Renal pelvis (tissue), 4 donors: Measurements from ENCODE around the gene CD4. TPM values are rescaled to one million over a fixed set of nuclear protein-coding genes. Genes with fewer than 3 reads are reported as not detected.
"Not testable (repeated sequence)": the region's sequence is repeated elsewhere in the genome, so short reads cannot be mapped to it uniquely, and the experiment has no call there.

Source experiments
- DNase-seq: peaks from one replicate; pipeline ENCODE4 v3.0.0-alpha.2; 2013
- polyA plus RNA-seq, 3 donors: library from polyadenylated mRNA; unstranded; fragments of 120-200 nt; gene quantifications; one replicate each; pipeline ENCODE4 v1.2.1, GENCODE V29; 2013; ENCODE audit not compliant: insufficient read length in 3 of 3

Gene CD4
- polyA plus RNA-seq, 3 donors: 31.0 to 33.1 (median 32.1) TPM

DNA sequence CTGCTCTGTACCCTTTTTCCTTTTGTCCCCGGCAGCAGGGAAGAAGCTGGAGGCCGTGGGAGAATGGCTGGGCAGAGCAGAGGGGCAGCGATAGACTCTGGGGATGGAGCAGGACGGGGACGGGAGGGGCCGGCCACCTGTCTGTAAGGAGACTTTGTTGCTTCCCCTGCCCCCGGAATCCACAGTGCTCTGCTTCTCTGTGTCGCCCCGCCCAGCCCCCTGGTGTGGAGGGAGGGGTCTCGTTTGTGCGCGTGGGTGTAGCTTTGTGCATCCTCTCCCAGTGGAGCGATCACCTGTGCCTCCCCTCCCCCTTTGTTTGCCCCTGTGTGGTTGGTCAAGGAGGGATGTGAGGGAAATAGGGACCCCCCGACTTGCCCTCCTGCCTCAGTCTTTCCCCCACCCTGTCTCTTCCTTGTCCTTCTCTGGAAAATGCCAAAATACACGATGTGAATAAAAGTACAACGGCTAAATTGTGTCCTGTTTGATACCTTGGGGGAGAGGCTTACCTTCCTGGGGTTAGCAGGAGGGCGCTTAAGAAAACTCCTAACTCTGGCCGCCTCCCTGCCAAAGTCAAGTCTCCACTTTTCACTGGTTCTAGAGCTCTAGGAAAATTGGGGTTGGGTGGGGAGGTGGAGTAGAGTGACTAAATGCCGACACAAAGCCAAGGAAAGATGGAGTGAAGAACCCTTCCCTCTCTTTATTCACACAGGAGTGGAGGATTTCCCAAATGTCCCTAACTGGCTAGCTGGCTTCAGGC, 77.0 kb downstream of the CD4 start:
- no peak for DNase-seq

DNA sequence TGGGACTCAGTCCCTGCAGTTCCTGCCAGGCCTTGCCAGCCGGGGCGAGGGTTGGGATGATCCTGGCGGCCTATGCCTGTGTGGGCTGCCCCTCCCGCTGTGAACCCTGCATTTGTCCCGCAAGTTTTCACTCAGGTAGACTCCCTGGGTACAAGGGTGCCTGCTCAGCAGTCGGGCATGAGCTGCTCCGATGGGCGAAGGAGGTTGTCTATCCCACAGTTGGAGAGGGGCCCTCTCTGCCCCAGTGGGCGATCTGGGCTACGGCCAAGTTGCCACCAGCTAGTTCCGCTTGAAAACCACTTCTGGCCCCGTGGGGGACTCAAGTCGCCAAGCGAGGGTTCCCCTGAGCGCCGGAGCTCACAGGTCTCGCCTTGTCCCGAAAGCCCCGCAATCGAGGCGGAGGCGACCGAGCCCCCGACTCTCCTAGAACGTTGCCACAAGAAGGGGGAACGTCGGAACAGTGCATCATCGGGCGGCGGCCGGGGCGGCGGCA, 77.6 kb downstream of the CD4 start:
- no peak for DNase-seq

DNA sequence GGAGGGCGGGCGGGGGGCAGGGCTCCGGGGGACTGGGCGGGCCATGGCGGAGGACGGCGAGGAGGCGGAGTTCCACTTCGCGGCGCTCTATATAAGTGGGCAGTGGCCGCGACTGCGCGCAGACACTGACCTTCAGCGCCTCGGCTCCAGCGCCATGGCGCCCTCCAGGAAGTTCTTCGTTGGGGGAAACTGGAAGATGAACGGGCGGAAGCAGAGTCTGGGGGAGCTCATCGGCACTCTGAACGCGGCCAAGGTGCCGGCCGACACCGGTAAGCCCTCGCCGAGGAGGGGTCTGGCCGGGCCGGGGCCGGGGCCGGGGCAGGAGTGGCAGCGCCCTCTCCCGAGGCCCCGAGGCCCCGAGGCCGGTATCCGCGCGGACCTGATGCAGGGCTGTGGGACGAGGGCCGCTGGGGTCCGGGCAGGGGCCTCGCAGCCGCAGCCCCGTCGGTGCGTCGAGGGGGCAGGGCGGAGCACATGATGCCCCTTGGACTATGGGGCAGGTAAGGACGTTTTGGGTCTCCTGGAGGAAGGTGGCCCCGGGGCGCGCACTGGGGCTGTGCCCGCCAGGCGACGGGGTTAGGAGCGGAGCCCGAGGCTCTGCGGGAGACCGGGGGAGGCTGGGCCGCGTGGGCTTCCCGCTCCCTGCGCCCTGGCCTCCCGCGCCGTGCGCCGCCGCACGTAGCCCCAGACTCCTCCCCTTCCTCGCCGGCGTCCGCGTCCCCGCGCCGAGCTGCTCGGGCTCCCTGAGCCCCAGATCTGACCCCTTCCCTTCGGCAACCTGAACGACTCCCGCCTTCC, 78.3 kb downstream of the CD4 start, which contains the start of gene TPI1:
Gene TPI1 (plus strand): TSS at position 119 of the 798 bp plus-strand sequence. CDS start 36 bp downstream, at position 155.
- DNase-seq: no peak

DNA sequence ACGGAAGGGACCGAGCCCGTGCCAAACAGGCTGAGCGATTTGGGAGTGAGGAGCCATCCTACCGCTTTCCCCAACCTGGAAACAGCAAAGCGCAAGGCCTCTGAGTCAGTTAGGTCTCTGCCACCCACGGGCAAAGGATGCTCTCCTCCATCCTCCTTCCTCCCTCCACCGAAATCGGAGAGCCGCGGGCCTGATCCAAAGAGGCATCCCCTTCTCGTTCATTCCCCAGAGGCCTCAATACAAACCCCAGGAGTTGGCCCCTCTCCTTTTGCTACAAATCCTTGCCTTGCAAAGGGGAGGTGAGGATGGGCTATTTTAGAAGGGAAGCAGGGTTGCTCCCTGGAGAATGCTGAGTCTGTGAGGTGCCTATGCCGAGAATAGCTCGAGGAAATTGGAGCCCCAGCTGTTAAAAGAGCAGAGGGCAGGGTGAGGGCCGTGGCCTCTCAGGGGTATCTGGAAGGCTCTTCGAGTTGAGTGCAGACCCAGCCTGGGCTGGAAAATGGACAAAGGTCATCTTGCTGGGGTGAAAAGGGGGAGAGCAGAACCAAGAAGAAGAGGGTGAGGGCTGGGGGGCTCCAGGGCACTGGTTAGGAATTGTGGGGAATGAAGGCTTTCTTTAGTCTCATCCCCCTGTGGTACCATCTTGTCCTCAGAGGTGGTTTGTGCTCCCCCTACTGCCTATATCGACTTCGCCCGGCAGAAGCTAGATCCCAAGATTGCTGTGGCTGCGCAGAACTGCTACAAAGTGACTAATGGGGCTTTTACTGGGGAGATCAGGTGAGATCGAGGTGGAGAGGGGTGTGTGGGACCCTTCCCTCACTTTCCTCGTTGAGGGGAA, 79.1 kb downstream of the CD4 start:
- DNase-seq: no peak

DNA sequence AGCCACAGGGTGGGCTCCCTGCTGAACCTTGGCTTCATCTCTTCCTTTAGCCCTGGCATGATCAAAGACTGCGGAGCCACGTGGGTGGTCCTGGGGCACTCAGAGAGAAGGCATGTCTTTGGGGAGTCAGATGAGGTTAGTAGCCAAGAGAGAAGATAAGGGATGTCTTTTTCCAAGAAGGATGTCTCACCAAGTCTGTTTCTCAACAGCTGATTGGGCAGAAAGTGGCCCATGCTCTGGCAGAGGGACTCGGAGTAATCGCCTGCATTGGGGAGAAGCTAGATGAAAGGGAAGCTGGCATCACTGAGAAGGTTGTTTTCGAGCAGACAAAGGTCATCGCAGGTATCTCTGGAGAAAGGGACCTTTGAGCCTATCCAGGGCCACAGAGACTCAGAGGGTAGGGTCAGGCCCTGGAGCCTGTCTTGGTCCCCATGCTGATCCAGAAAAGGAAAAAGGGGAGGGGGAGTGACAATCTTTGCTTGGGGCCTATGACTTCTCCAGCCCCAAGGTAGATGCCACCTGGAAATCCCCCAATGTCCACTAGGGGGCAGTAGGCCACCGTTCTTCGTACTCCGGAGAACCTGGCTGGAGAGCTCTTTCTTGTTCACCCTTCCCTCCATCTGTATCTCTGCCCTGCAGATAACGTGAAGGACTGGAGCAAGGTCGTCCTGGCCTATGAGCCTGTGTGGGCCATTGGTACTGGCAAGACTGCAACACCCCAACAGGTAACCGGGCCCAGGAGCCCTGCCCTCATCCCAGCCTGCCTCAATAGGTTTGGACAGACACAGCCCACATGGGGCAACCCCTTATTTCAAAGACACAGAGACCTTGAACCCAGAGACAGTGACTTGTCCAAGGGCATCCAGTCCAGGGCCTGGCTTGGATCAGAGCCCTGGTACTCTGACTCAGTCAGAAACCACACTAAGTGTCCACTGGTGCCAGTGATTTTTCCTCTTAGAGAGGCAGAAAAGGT, 80.0 kb downstream of the CD4 start:
- DNase-seq: peak; percentile 85

DNA sequence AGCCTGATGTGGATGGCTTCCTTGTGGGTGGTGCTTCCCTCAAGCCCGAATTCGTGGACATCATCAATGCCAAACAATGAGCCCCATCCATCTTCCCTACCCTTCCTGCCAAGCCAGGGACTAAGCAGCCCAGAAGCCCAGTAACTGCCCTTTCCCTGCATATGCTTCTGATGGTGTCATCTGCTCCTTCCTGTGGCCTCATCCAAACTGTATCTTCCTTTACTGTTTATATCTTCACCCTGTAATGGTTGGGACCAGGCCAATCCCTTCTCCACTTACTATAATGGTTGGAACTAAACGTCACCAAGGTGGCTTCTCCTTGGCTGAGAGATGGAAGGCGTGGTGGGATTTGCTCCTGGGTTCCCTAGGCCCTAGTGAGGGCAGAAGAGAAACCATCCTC, 81.0 kb downstream of the CD4 start:
- DNase-seq: not testable (repeated sequence)

Other genes with a start within 250 kb of the CD4 start
- 10 to 100 TPM; 17.1 to 19.6 (median 18.9) TPM for gene IFFO1, start 233.5 kb upstream of the CD4 start, polyA plus RNA-seq
- gene NOP2, start 221.2 kb upstream of the CD4 start, polyA plus RNA-seq: 10 to 100 TPM; 24.3 to 39.7 (median 37.4) TPM
- 100 to 1,000 TPM; 307 to 315 (median 315) TPM for gene CHD4, start 182.1 kb upstream of the CD4 start, polyA plus RNA-seq
- gene LPAR5, start 153.6 kb upstream of the CD4 start, polyA plus RNA-seq: 1 to 10 TPM; 1.1 to 1.5 (median 1.4) TPM
- gene ACRBP, start 142.1 kb upstream of the CD4 start, polyA plus RNA-seq: 1 to 10 TPM; 4.6 to 8.0 (median 7.7) TPM
- gene ING4, start 126.4 kb upstream of the CD4 start, polyA plus RNA-seq: 100 to 1,000 TPM; 112 to 119 (median 119) TPM
- 100 to 1,000 TPM in 2 of 3 donors, 10 to 100 TPM in 1; 82.7 to 105 (median 102) TPM for gene ZNF384, start 100.2 kb upstream of the CD4 start, polyA plus RNA-seq
- gene PIANP, start 88.7 kb upstream of the CD4 start, polyA plus RNA-seq: 10 to 100 TPM; 12.8 to 15.3 (median 14.3) TPM
- 10 to 100 TPM; 68.4 to 70.3 (median 69.4) TPM for gene COPS7A, start 65.5 kb upstream of the CD4 start, polyA plus RNA-seq
- gene MLF2, start 36.4 kb upstream of the CD4 start, polyA plus RNA-seq: 100 to 1,000 TPM; 213 to 247 (median 244) TPM
- gene PTMS, start 23.2 kb upstream of the CD4 start, polyA plus RNA-seq: 100 to 1,000 TPM; 589 to 718 (median 618) TPM
- gene LAG3, start 17.0 kb upstream of the CD4 start, polyA plus RNA-seq: 1 to 10 TPM; 1.1 to 2.0 (median 1.4) TPM
- 10 to 100 TPM; 33.9 to 36.0 (median 35.9) TPM for gene GPR162, start 32.3 kb downstream of the CD4 start, polyA plus RNA-seq
- gene P3H3, start 38.9 kb downstream of the CD4 start, polyA plus RNA-seq: 10 to 100 TPM; 35.2 to 48.0 (median 38.3) TPM
- 10 to 100 TPM in 1 of 3 donors, 1 to 10 TPM in 2; 7.0 to 13.0 (median 9.9) TPM for gene GNB3, start 51.4 kb downstream of the CD4 start, polyA plus RNA-seq
- gene CDCA3, start 61.8 kb downstream of the CD4 start, polyA plus RNA-seq: 10 to 100 TPM; 27.2 to 37.0 (median 29.7) TPM
- 10 to 100 TPM; 60.3 to 70.2 (median 69.8) TPM for gene USP5, start 62.6 kb downstream of the CD4 start, polyA plus RNA-seq
- gene TPI1, start 78.0 kb downstream of the CD4 start, polyA plus RNA-seq: 100 to 1,000 TPM; 560 to 690 (median 592) TPM
- gene SPSB2, start 83.8 kb downstream of the CD4 start, polyA plus RNA-seq: 10 to 100 TPM; 14.8 to 16.8 (median 16.8) TPM
- 10 to 100 TPM; 20.5 to 21.0 (median 20.9) TPM for gene LRRC23, start 115.3 kb downstream of the CD4 start, polyA plus RNA-seq
- 10 to 100 TPM; 12.6 to 17.2 (median 14.1) TPM for gene ENO2, start 125.1 kb downstream of the CD4 start, polyA plus RNA-seq
- gene ATN1, start 138.4 kb downstream of the CD4 start, polyA plus RNA-seq: 100 to 1,000 TPM; 116 to 147 (median 131) TPM
- 1 to 10 TPM in 1 of 3 donors, not detected in 2; 5.8 TPM for gene RNU7-1, start 154.3 kb downstream of the CD4 start, polyA plus RNA-seq
- 100 to 1,000 TPM; 135 to 204 (median 158) TPM for gene C12orf57, start 154.5 kb downstream of the CD4 start, polyA plus RNA-seq
- gene PTPN6, start 161.8 kb downstream of the CD4 start, polyA plus RNA-seq: 10 to 100 TPM; 21.1 to 25.2 (median 25.1) TPM
- gene PHB2, start 181.1 kb downstream of the CD4 start, polyA plus RNA-seq: 100 to 1,000 TPM; 256 to 302 (median 298) TPM
- 10 to 100 TPM; 41.0 to 53.3 (median 50.5) TPM for gene EMG1, start 181.4 kb downstream of the CD4 start, polyA plus RNA-seq
- 10 to 100 TPM; 56.5 to 69.0 (median 66.6) TPM for gene LPCAT3, start 228.9 kb downstream of the CD4 start, polyA plus RNA-seq